ENCODE measurements around the gene USP21.
A peak's percentile ranks its signal among the peaks of the same experiment; 100 is the strongest.

Gene USP21

GRCh38 chr1:161171696-161172095 lies 12.4 kb downstream of the USP21 start:
- DNase-seq: no peak

DNA sequence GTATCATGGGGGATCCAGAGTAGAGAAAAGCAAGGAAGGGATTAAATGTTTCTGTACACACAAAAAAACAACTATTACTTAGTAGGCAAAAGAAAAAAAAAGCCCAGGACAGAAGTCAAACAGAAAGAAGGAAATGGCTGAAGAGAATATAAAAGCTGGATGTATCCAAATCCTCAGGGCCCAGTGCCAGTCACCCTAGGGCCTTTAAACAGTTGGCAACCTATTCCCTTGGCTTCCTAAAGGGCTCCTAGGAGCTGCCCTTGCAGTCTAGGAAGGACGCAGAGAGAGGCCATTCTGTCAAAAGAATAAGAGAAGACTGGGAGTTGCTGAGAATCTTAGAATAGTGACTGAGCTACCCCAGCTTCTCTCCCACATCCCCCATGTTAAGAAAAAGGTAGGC lies 13.0 kb downstream of the USP21 start:
- DNase-seq: no peak

DNA sequence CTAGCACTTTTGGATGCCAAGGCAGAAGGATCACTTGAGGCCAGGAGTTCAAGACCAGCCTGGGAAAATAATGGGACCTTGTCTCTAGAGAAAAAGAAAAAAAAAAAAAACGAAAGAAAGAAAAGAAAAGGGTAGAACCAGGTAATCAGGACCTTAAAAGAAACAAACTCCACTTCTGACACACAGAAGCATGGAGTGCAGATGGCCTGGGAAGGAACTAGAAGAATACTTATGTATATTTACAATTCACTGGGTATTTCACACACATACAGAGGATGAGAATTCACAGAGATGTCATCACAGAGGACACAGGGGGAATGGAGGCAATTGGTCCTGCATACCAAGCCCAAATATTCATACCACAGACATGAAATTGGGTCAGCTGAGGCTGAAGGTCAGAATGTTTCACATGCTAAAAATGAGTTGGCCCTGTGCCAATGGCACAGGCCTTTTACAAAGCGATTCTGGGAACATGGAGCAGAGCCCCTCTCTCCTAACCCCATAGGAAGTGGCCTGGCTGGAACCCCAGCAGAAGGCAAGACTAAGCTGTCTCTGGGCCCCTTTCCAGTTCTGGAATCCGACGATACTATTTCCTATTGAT lies 13.6 kb downstream of the USP21 start:
- DNase-seq: no peak

GRCh38 chr1:161173711-161174110 lies 14.4 kb downstream of the USP21 start:
- no peak for DNase-seq

- no peak for DNase-seq
Measured at GRCh38 chr1:161174911-161175310, 15.6 kb downstream of the USP21 start.

GRCh38 chr1:161175771-161176453 lies 16.6 kb downstream of the USP21 start:
- DNase-seq: no peak

- no peak for DNase-seq
Measured at GRCh38 chr1:161176468-161177111, 17.3 kb downstream of the USP21 start.

DNA sequence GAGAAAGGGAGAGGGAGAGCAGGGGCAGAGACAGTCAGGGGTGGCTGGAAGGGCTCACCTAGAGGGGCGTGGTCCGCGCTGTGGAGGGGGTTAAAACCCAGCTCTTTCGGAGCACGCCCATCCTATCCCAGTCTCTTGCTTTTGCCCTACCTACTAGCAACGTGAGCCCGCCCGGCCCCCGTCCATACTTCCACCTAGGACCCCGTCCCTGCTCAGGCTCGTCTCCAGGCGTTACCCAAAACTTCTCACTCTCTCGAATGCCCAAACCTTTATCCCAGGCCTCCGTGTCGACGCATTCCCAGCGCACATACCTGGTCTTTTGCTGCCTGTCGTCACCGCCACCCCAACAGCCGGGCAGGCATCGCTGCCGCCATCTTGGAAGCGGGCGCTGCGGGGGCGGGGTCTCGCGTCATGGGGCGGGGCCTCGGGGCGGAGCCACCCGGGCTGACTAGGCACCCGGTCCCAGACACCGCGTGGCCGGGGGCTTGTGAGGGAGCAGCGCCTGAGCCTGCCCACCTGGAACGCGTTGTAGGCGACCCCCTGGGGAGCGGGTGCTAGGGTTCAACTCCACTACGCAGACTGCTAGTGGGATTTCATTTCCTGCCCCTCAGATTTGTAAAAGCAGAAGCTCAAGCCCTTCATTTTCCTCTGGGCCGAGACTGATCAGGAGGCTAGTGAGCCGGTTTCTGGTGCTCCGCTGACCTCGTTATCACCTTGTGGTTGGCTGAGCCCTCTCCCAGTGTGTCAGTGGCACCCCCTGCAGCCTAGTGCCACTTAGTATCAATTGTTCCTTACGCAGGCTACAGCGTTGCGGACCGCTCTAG lies 18.0 kb downstream of the USP21 start, which contains the start of gene B4GALT3:
Gene B4GALT3 (minus strand): TSS at position 396 of the 824 bp plus-strand sequence. CDS start 1,447 bp downstream, outside the sequence.
- peak; percentile 90 for DNase-seq

DNA sequence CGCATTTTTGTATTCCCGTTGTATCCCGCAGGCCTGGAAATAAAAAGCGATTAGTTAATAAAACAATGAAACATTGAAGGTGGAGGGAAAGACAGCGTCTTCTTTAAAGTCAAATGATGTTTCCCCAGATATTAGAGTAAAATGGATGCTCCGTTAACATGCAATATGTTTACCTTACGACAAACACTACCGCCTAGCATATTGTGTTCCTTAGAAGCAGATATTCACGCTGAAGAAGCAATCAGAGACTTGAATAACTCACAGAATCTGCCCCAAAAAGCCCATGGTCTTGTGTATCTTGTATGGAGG lies 18.6 kb downstream of the USP21 start:
- no peak for DNase-seq

DNA sequence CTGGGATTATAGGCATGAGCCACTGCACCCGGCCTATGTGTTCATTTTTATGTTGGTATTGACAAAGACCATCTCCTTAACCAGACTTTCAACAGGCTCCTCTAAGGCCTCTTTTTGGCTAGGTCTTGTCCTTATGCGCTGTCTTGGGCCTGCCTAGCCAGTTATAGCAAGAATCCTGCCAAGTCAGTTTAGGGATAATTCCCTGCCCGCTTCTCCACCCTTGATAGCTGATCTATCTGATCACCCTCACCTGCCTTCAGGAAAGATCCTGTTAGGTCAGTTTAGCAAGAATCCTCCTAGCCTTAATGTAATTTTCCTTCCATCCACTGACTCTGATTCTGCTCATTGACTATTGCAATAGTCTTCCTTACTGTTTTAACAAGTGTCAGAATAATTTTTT lies 20.4 kb downstream of the USP21 start:
- no peak for DNase-seq

DNA sequence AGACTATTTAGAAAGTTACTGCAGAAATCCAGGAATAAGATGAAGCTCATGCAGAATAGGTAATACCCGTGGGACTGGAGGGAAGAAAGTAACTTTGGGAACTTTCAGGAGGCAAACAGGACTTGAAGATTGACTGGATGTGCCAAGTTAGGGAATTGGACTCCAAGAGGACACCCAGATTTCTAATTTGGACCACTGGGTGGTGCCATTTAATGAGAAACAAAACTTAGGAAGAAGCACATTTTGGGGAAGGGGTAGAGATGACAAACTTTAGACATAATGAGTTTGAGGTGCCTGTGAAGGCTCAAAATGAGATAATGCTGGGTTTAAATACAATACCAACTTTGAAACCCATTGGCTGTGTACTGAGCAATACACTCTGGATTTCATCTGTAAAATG lies 21.3 kb downstream of the USP21 start:
- DNase-seq: no peak

DNA sequence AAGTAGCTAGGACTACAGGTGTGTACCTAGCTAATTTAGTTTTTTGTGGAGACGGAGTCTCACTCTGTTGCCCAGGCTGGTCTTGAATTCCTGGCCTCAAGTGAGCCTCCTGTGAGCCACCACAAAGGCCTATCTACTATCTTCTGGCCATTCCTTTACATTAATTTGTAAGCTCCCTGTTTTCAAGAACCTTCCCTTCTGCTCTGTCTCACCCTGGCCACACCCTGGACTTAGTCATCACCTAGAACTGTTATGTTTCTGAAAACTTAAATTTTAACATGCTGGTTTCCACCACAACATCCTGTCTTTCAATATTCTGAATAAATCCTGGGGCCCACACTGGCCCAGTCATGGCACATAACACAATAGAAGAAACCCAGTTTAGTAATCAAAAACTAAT lies 22.9 kb downstream of the USP21 start:
- no peak for DNase-seq

- peak; percentile 56 for DNase-seq
Measured at GRCh38 chr1:161185282-161185682, 26.0 kb downstream of the USP21 start.

- DNase-seq: no peak
Measured at GRCh38 chr1:161185732-161186311, 26.5 kb downstream of the USP21 start.

GRCh38 chr1:161187311-161187710 lies 28.0 kb downstream of the USP21 start:
- no peak for DNase-seq

GRCh38 chr1:161188381-161188780 lies 29.1 kb downstream of the USP21 start:
- no peak for DNase-seq

GRCh38 chr1:161189036-161189435 lies 29.7 kb downstream of the USP21 start:
- no peak for DNase-seq

DNA sequence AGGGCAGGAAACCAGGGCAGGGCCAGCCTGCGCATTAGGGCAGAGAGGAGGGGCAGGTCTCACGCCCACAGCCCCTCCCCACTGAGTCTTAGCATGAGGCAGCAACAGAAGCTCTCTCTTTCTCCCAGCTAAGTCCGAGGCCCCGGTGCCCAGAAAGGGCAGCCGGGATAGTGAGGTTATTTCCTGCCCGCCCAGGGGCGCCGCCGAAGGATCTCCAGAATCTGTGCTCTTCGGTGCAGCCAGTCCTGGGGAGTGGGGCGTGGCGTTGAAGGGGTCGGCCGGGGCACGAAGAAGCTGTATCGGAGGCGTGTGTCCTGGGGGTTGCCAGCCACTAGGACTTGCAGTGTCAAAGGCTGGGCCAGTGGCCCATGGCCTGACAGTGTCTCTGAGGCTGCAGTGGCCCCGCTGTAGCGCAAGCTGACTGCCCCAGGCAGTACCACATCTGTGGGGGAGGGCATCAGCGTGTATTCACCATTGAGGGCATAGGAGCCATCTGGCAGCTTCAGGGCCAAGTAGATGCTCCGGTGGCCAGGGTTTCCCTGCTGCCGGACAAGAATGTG lies 31.7 kb downstream of the USP21 start:
- no peak for DNase-seq

DNA sequence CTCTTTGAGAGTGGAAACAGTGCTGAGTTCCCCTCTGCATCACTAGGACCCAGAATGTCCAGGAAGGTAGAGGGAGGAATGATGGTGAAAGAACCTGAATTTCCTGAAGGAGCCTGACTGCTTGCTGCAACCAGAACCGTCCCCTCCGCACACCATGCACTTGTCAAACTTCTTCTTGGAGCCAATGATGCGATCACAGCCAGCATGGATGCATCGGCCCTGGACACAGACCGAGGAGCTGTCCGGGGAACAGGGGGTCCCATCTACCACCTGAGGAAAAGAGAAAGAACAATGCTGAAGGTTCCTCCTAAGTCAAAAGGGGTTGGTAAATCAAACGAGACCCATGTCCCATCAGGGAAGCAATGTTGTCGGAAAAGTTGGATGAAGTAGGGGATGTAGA lies 32.7 kb downstream of the USP21 start:
- DNase-seq: no peak

GRCh38 chr1:161192476-161193465 lies 33.5 kb downstream of the USP21 start:
- DNase-seq: peak; percentile 47

DNA sequence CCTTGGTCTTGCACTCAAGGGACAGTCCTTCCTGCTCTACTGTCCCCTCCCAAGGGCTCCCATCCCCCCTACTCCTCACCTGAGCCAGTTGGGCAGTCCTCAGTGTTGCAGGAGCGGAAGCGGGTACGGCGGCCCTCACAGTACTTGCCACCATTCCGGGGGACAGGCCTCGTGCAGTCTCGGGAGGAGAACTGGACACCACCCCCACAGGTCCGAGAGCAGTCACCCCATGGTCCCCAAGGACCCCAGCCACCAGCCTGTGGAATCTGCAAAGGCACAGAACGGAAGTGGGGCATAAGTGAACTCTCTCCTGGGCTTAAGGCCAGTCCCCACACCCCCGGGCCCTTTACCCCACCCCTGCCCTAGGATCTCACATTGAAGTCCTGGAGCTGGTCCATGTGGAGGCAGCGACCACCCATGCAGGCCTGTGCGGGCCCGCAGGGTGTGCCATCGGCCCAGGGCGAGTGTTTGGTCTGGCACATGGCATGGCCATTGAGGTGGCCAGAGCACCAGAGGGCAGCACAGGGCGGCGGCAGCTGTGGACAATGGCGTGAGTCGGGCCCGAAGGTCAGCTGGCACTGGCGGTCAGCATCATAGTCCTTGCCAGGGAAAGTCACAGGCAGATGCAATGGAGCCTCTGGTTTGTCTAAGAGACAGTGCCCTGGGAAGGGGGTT lies 34.4 kb downstream of the USP21 start:
- DNase-seq: no peak

Measured in activated CD4-positive, alpha-beta T cell treated with anti-CD3 and anti-CD28 coated beads for 1 hour (primary cell).